HCT116 (cell line): Measurements from ENCODE around the gene NUCB1.

Experiments
- EZH2phosphoT487 ChIP-seq: fragments of 200-600 bp; IDR thresholded peaks from 2 replicates; pipeline ENCODE4 v1.6.1; 2018; ENCODE audit warnings: antibody characterized with exemption, borderline replicate concordance
- POLR2A ChIP-seq: IDR thresholded peaks from 2 replicates; pipeline ENCODE4 v1.7.0; 2011; ENCODE audit warnings: borderline replicate concordance; ENCODE audit not compliant: insufficient read depth, insufficient read length; ENCODE audit errors: extremely low read depth
- TF ChIP-seq, protein P1 (sequence below), 3 experiments: fragments of 200-600 bp in 1 of 3; sonication (generic) in 1 of 3; IDR thresholded peaks in 2 of 3; conservative IDR thresholded peaks in 1 of 3; 2 replicates each; pipeline ENCODE4 v1.5.1; 2012 to 2017; ENCODE audit warnings: low read depth in 2 of 3, low read length in 2 of 3, antibody characterized with exemption in 1 of 3, borderline replicate concordance in 1 of 3, control low read depth in 1 of 3, mild to moderate bottlenecking in 1 of 3, mixed read lengths in 1 of 3, mixed run types in 1 of 3, moderate library complexity in 1 of 3; ENCODE audit not compliant: insufficient read depth in 1 of 3
- TF ChIP-seq, protein P2 (sequence below): IDR thresholded peaks from 2 replicates; pipeline ENCODE4 v1.6.1; 2012; ENCODE audit warnings: low read depth

- TF ChIP-seq, protein P1, sequence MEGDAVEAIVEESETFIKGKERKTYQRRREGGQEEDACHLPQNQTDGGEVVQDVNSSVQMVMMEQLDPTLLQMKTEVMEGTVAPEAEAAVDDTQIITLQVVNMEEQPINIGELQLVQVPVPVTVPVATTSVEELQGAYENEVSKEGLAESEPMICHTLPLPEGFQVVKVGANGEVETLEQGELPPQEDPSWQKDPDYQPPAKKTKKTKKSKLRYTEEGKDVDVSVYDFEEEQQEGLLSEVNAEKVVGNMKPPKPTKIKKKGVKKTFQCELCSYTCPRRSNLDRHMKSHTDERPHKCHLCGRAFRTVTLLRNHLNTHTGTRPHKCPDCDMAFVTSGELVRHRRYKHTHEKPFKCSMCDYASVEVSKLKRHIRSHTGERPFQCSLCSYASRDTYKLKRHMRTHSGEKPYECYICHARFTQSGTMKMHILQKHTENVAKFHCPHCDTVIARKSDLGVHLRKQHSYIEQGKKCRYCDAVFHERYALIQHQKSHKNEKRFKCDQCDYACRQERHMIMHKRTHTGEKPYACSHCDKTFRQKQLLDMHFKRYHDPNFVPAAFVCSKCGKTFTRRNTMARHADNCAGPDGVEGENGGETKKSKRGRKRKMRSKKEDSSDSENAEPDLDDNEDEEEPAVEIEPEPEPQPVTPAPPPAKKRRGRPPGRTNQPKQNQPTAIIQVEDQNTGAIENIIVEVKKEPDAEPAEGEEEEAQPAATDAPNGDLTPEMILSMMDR (IDR thresholded peaks at IDR 0.05 in 2 of 3, conservative IDR thresholded peaks at IDR 0.05 in 1 of 3; ENCODE audit: borderline replicate concordance in 1 of 3, insufficient read depth in 1 of 3, low read depth in 2 of 3, low read length in 2 of 3), result no peak
- TF ChIP-seq POLR2A (no peak), EZH2phosphoT487 (no peak)
- TF ChIP-seq, protein P2, sequence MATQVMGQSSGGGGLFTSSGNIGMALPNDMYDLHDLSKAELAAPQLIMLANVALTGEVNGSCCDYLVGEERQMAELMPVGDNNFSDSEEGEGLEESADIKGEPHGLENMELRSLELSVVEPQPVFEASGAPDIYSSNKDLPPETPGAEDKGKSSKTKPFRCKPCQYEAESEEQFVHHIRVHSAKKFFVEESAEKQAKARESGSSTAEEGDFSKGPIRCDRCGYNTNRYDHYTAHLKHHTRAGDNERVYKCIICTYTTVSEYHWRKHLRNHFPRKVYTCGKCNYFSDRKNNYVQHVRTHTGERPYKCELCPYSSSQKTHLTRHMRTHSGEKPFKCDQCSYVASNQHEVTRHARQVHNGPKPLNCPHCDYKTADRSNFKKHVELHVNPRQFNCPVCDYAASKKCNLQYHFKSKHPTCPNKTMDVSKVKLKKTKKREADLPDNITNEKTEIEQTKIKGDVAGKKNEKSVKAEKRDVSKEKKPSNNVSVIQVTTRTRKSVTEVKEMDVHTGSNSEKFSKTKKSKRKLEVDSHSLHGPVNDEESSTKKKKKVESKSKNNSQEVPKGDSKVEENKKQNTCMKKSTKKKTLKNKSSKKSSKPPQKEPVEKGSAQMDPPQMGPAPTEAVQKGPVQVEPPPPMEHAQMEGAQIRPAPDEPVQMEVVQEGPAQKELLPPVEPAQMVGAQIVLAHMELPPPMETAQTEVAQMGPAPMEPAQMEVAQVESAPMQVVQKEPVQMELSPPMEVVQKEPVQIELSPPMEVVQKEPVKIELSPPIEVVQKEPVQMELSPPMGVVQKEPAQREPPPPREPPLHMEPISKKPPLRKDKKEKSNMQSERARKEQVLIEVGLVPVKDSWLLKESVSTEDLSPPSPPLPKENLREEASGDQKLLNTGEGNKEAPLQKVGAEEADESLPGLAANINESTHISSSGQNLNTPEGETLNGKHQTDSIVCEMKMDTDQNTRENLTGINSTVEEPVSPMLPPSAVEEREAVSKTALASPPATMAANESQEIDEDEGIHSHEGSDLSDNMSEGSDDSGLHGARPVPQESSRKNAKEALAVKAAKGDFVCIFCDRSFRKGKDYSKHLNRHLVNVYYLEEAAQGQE, result no peak
Measured at GRCh38 chr19:48946463-48947257, 46.5 kb downstream of the NUCB1 start.
